HepG2 (cell line): ENCODE results near the gene SLC35F3. TPM values are rescaled to one million over a fixed set of nuclear protein-coding genes. Genes with fewer than 3 reads are reported as not detected.

Experiments
- ERF ChIP-seq: IDR thresholded peaks from 2 replicates; pipeline ENCODE4 v1.6.1; 2018; ENCODE audit warnings: missing biosample characterization, missing genetic modification reagents
- HDAC1 ChIP-seq: sonication (generic); formaldehyde crosslinking; IDR thresholded peaks from 2 replicates; pipeline ENCODE4 v1.5.1; 2020; ENCODE audit warnings: mild to moderate bottlenecking, missing genetic modification reagents
- YEATS4 ChIP-seq: sonication (generic); formaldehyde crosslinking; IDR thresholded peaks from 2 replicates; pipeline ENCODE4 v1.4.0; 2020; ENCODE audit warnings: missing genetic modification reagents, borderline replicate concordance
- ZNF180 ChIP-seq: sonication (generic); formaldehyde crosslinking; IDR thresholded peaks from 2 replicates; pipeline ENCODE4 v1.4.0; 2020; ENCODE audit warnings: low read depth, missing genetic modification reagents, borderline replicate concordance
- polyA plus RNA-seq, 8 experiments: library from polyadenylated mRNA; depleted of rRNA in 3 of 8; stranded (reverse) in 7 of 8; unstranded in 1 of 8; fragments of >200 nt; fragmentation: Illumina TruSeq in 4 of 8; extraction: Trizol in 4 of 8; gene quantifications; 2 replicates each; pipeline versions ENCODE4 v1.2.1 to v1.2.3, GENCODE V29; 2011 to 2016; ENCODE audit warnings: low read depth in 4 of 8, missing spikeins in 1 of 8, mixed read lengths in 1 of 8; ENCODE audit not compliant: insufficient read depth in 1 of 8
- total RNA-seq, 5 experiments: library from RNA; depleted of rRNA; stranded (reverse); fragments of >200 nt; fragmentation: Illumina TruSeq; extraction: Trizol; gene quantifications; 2 replicates each; pipeline ENCODE4 v1.2.3, GENCODE V29; 2016; ENCODE audit warnings: low read depth in 1 of 5
- TF ChIP-seq, protein P1 (sequence below): sonication (generic); formaldehyde crosslinking; IDR thresholded peaks from 2 replicates; pipeline ENCODE4 v1.8.0; 2022; ENCODE audit warnings: mild to moderate bottlenecking, missing genetic modification reagents; ENCODE audit not compliant: insufficient replicate concordance
- TF ChIP-seq, protein P2 (sequence below): sonication (generic); formaldehyde crosslinking; IDR thresholded peaks from 2 replicates; pipeline ENCODE4 v1.4.0; 2020; ENCODE audit warnings: missing genetic modification reagents, mild to moderate bottlenecking, borderline replicate concordance
- TF ChIP-seq, protein P3 (sequence below): sonication (generic); formaldehyde crosslinking; IDR thresholded peaks from 2 replicates; pipeline ENCODE4 v1.4.0; 2020; ENCODE audit warnings: mild to moderate bottlenecking, low read depth, missing genetic modification reagents
- TF ChIP-seq, protein P4 (sequence below): sonication (generic); formaldehyde crosslinking; IDR thresholded peaks from 2 replicates; pipeline ENCODE4 v1.4.0; 2020; ENCODE audit warnings: mild to moderate bottlenecking, missing genetic modification reagents

SLC35F3 gene
- total and polyA plus RNA-seq, 2 of the 13 experiments (the other 11 are each of a cell fraction or from before 2014, with no cell fraction given), result not detected

DNA sequence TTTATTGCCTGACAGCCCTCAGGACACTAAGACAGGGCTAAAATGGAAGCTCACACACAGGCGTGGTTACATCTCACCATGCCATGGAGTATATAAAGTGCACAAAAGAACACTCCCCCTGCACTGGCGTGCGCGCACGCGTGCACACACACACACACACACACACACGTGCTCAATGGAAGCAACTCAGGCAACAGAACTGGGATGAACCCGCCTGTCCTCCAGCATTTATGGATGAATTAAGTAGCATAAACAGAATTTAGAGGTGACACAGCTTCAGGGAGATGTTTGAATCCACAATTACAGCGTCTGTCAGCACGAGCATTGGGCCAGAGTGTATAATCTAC, 322.3 kb downstream of the SLC35F3 start (continued):
- TF ChIP-seq, protein P1, sequence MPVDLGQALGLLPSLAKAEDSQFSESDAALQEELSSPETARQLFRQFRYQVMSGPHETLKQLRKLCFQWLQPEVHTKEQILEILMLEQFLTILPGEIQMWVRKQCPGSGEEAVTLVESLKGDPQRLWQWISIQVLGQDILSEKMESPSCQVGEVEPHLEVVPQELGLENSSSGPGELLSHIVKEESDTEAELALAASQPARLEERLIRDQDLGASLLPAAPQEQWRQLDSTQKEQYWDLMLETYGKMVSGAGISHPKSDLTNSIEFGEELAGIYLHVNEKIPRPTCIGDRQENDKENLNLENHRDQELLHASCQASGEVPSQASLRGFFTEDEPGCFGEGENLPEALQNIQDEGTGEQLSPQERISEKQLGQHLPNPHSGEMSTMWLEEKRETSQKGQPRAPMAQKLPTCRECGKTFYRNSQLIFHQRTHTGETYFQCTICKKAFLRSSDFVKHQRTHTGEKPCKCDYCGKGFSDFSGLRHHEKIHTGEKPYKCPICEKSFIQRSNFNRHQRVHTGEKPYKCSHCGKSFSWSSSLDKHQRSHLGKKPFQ (CRISPR knock-in tag), result no peak
- TF ChIP-seq YEATS4 (CRISPR knock-in tag) (no peak), ZNF180 (CRISPR knock-in tag) (no peak), HDAC1 (CRISPR knock-in tag) (no peak), ERF (no peak)
- TF ChIP-seq, protein P2, sequence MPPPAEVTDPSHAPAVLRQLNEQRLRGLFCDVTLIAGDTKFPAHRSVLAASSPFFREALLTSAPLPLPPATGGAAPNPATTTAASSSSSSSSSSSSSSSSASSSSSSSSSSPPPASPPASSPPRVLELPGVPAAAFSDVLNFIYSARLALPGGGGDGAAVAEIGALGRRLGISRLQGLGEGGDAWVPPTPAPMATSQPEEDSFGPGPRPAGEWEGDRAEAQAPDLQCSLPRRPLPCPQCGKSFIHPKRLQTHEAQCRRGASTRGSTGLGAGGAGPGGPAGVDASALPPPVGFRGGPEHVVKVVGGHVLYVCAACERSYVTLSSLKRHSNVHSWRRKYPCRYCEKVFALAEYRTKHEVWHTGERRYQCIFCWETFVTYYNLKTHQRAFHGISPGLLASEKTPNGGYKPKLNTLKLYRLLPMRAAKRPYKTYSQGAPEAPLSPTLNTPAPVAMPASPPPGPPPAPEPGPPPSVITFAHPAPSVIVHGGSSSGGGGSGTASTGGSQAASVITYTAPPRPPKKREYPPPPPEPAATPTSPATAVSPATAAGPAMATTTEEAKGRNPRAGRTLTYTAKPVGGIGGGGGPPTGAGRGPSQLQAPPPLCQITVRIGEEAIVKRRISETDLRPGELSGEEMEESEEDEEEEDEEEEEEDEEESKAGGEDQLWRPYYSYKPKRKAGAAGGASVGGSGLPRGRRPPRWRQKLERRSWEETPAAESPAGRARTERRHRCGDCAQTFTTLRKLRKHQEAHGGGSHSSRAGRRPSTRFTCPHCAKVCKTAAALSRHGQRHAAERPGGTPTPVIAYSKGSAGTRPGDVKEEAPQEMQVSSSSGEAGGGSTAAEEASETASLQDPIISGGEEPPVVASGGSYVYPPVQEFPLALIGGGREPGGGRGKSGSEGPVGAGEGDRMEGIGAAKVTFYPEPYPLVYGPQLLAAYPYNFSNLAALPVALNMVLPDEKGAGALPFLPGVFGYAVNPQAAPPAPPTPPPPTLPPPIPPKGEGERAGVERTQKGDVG (CRISPR knock-in tag), result no peak
- TF ChIP-seq, protein P3, sequence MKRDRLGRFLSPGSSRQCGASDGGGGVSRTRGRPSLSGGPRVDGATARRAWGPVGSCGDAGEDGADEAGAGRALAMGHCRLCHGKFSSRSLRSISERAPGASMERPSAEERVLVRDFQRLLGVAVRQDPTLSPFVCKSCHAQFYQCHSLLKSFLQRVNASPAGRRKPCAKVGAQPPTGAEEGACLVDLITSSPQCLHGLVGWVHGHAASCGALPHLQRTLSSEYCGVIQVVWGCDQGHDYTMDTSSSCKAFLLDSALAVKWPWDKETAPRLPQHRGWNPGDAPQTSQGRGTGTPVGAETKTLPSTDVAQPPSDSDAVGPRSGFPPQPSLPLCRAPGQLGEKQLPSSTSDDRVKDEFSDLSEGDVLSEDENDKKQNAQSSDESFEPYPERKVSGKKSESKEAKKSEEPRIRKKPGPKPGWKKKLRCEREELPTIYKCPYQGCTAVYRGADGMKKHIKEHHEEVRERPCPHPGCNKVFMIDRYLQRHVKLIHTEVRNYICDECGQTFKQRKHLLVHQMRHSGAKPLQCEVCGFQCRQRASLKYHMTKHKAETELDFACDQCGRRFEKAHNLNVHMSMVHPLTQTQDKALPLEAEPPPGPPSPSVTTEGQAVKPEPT (CRISPR knock-in tag), result no peak
- TF ChIP-seq, protein P4, sequence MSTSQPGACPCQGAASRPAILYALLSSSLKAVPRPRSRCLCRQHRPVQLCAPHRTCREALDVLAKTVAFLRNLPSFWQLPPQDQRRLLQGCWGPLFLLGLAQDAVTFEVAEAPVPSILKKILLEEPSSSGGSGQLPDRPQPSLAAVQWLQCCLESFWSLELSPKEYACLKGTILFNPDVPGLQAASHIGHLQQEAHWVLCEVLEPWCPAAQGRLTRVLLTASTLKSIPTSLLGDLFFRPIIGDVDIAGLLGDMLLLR (CRISPR knock-in tag), result no peak
